ENCODE data around the gene SLC38A11.
A peak's percentile ranks its signal among the peaks of the same experiment; 100 is the strongest.
"Not testable (repeated sequence)": the region's sequence is repeated elsewhere in the genome, so short reads cannot be mapped to it uniquely, and the experiment has no call there.

SLC38A11 gene, protein sequence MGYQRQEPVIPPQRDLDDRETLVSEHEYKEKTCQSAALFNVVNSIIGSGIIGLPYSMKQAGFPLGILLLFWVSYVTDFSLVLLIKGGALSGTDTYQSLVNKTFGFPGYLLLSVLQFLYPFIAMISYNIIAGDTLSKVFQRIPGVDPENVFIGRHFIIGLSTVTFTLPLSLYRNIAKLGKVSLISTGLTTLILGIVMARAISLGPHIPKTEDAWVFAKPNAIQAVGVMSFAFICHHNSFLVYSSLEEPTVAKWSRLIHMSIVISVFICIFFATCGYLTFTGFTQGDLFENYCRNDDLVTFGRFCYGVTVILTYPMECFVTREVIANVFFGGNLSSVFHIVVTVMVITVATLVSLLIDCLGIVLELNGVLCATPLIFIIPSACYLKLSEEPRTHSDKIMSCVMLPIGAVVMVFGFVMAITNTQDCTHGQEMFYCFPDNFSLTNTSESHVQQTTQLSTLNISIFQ

DNA sequence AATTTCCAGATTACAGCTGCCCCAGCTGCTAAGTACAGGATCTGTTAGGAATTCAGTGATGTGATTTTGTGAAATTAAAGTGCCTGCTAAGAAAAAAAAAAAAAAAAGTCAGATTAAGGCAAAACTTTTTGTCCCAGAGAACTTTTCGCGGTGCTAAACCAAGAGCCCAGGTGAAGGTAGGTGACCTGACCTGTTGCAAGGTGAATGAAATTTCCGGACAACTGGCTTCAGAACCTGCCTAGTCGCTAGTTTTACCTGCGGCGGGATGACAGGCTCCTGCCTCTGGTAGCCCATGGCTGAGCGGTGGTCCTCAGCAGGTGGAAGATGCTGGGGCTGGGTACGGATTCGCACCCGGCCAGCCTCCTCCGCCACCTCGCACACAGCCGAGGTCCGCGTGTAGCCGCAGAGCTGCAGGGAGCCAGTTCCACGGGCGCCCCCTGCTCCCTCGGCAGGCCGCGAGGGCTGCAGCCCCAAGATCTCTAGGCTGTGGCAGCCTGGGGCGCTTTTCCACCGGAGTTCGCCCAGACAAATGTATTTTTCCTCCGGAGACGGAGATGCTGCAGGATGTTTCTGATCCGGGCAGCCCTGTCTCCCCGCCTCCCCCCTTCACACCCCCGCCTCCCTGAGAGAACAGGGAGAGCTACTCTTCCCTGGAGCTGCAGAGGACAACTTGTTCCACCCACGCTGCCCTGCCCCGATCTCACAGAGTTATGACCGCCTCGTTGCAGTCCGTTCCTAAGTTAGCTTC is at the start of gene SLC38A11:
SLC38A11 (minus strand) TSS at position 572 of the 748 bp plus-strand sequence; CDS start at position 294, 278 bp downstream.
- no peak for DNase-seq (ENCODE audit: low read depth)

DNA sequence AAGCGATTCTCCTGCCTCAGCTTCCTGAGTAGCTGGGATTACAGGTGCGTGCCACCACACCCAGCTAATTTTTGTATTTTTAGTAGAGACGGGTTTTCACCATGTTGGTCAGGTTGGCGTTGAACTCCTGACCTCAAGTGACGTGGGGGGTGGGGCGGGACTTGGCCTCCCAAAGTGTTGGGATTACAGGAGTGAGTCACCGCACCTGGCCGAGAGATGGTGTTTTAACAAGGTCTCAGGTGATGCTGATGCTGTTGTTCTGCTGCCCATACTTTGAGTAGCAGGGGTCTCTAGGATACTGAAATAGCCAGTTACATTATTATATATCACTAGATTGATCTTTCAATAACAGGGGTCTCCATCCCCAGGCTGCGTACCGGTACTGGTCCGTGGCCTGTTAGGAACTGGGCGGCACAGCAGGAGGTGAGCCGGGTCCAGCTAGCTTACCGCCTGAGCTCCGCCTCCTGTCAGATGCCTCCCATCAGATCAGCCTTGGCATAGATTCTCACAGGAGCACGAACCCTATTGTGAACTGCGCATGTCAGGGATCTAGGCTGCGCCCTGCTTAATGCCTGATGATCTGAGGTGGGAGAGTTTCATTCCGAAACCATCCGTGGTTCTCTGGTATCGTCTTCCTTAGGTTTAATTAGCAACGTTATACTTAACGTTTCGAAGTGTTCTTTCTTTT is 48.3 kb upstream of the SLC38A11 start:
- DNase-seq (ENCODE audit: low read depth), result no peak

DNA sequence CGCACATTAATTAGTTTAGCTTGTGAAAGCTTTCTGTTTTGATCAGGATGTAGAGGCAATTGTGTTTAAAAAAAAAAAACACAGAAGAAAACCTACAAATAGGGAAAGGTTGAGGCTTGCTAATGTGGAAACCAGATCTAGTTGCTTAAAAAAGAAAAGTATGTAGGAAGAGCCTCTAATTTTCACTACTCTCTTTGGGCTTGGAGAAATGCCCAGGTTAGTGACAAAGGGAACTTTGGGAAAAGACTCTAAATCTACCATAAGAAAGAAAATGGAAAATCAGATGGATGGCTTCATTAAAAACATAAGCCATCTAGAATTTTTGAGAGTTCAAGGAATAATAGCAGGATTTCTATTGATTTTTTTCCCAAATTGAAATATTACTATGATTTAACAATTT is 47.3 kb upstream of the SLC38A11 start:
- DNase-seq (ENCODE audit: low read depth), result no peak

DNA sequence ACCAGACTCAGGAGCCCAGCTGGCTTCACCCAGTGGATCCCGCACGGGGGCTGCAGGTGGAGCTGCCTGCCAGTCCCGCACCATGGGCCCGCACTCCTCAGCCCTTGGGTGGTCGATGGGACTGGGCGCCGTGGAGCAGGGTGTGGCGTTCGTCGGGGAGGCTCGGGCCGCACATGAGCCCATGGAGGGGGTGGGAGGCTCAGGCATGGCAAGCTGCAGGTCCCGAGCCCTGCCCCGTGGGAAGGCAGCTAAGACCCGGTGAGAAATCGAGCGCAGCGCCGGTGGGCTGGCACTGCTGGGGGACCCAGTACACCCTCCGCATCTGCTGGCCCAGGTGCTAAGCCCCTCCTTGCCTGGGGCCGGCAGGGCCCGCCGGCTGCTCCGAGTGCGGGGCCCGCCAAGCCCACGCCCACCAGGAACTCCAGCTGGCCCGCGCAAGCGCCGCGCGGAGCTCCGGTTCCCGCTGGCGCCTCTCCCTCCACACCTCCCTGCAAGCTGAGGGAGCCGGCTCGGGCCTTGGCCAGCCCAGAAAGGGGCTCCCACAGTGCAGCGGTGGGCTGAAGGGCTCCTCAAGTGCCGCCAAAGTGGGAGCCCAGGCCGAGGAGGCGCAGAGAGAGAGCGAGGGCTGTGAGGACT is 39.5 kb upstream of the SLC38A11 start:
- DNase-seq (ENCODE audit: low read depth), result not testable (repeated sequence)

DNA sequence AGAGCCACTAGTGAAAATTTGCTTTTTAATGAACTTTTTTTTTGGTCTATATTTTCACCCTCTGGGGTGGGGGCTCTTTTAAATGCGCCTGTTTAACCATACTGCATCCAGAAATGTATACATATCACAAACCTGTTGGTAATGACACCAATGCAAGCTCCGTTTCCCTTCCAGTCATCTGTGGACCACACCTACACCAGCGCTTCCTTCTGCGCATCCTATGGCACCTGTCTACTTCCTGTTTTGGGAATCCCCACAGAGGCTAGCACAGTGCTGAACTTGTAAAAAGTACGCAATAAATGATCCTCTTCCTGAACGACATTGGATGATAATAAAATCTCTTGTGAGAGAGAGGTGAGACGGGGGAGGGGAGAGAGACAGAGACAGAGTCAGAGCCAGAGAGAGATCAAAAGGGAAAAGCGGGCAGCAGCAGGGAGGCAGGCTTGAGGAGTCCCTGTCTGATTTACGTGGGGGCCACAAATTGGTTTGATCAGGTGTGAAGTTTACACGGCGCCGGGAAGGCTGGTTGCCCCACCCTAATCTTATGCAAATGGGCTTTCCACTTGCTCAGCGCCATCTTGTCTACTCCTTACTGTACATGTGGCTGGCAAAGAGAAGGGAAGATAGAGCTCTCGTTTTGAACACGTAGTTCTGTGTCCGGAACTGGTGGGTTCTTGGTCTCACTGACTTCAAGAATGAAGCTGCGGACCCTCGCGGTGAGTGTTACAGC is 38.1 kb upstream of the SLC38A11 start:
- DNase-seq (ENCODE audit: low read depth), result no peak

DNA sequence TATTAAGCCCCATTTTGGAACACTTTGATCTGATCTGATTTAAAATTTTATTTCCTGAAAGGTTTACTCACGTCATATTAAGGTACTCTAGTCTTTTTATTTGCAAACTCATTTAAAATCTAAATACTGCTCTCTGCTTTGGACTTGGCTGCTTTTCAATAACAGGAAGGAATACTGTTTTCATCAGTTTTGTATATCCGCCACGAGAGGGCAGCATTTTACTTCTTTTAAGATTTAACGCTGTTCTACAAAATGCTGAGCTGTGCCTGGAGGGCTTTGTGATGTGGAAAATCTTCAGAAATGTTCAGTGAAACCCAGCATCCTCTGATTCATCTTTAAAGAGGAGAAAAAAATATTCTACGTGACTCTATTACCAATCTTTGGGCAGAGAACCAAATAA is 37.5 kb upstream of the SLC38A11 start:
- DNase-seq (ENCODE audit: low read depth), result peak; percentile 59

DNA sequence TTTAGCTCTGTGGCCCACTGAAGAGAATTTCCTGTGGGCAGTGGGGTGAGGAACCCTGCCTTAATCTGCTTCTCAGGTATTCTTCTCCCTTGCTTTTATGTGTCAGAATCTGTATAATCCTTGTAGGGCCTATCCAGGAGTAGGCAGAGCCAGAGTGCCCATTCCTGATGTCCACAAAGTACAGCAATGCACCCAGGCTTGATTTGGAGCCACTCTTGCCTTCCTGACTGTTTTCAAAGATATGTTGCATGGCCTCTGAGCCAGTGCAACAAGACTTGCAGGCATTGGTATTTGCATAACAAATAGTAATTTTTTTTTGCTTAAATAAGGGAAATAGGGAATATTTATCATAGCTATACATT is 36.7 kb upstream of the SLC38A11 start:
- not testable (repeated sequence) for DNase-seq (ENCODE audit: low read depth)

DNA sequence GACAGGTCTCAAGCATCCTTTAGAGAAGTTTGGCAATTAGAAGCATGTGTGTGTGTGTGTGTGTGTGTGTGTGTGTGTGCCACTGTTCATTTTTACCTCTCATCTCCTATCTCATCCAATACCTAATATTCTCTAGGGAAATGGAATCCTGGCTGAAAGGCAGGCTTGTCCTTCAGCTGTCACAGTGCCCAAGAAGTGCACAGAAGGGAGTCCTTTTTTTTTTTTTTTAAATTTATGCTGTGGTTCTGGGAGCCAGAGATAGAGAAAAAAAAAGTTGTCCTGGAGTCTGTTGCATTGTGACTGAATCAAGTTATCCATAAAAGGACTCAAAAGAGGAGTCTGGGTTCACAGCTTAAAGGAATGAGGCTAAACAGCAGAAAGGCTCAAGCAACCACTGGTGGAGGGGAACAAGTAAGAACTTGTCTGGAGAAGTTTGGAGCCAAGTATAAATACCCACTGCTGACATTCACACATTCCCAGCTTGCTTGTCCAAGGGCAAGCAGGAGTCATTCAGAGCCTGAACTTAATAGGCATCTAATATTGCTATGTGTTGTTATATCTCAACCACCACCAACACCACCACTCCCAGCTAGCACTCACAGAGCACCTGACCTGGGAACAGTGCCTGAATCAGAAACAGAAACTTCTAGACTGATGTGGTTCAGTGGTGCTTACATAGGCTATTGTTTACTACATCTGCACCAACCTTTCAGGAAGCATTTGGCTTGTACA is 36.2 kb upstream of the SLC38A11 start:
- DNase-seq (ENCODE audit: low read depth), result not testable (repeated sequence)

DNA sequence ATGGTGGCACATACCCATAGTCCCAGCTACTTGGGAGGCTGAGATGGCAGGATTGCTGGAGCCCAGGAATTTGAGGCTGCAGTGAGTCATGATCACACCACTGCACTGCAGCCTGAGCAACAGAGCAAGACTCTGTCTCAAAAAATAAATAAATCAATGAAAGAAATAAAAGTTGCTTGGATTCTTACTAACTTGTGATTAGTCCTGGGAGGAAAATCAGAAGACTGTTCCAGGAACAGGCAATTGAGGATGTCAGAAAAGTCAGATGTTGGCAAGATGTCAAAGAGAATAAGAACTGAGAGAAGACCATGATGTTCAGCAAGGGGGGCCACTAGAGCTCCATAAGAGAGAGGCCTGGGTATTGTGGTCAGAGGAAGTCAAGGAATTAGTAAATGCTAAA is 35.6 kb upstream of the SLC38A11 start:
- DNase-seq (ENCODE audit: low read depth), result not testable (repeated sequence)

DNA sequence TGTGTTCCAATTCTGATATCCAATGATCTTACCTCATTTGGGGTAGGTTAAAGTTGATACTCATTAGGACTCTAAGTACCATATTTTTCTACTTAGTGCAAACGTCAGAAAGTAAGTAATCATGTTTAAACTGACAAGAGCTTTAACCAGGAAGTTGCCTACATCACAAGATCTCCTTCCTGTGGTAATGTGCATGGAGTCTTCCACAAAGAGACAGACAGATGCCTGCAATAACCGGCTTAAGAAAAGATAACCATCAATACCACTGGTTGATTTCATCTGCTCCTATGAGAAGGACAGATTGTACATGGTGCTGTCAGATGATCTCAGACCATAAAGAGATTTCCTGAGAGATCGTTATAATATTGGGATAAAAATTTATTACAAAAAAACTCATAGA is 33.5 kb upstream of the SLC38A11 start:
- not testable (repeated sequence) for DNase-seq (ENCODE audit: low read depth)

DNA sequence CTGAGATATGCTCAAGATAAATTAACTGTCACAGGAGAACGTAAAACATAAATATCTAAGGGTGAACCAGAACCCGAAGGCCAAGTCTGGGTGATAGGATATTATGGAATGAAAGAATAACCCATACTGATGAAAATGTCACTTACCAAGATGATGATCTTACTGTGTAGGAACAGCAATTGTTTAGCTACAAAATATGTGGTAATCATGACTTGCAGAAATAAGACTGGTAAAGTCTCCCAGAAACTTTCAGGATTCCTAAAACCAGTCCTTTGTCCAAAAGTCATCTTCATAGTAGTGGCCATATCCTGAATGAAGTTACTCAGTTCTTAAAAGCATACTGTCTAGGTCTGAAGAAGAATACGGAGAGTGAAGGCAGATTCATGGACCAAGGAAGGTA is 30.7 kb upstream of the SLC38A11 start:
- not testable (repeated sequence) for DNase-seq (ENCODE audit: low read depth)

DNA sequence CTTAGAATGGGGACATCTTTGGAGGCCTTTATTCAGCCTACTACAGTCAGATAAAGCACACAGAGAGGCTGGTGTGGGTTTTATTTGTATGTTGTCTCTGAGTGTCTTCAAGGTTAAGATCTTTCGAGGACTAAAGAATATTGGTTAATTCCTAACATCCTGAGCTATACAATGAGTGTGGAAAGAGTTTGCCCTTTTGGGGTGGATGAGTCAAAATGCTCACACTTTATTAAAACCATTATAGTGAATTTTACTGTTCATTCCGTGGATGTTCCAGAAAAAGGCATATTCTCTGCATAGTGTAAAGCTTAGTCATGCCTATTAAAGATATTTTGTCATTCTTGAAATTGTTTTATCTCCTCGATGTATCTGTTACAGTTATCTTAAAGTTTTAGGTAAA is 29.1 kb upstream of the SLC38A11 start:
- no peak for DNase-seq (ENCODE audit: low read depth)

DNA sequence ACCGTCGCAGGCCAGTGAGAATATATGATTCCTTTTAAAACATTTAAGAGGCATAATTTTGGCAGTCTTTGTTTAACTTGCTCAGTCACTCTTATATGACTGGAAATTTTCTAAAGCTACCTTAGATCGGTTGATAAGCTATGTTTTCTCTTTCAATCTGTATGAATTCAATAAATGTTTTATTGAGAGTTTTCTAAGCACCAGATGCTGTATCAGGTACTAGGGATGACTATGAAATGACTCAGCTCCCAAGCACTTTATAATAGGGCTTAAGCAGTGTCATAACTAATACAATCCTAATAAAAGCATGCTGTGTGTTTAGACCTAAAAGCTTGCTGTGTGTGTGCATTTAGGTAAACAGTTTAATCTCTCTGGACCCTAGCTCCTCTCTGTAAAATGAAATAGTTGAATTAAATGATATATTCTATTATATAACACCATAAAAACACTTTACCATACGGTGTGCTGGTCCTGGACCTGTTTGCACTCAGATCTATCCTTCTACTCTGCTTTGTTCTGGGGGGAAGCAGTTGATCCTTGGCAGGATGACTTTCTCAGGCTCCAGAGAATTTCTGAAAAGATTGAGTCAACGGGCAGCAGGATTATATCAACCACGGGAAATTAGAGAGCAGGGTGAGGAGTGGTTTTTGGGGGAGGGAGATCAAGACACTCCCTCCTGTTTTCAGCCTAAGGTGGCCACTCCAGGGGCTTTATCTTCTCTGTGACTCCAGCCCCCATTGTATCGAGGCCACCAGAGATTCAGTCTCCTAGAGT is 26.1 kb upstream of the SLC38A11 start:
- DNase-seq (ENCODE audit: low read depth), result no peak

DNA sequence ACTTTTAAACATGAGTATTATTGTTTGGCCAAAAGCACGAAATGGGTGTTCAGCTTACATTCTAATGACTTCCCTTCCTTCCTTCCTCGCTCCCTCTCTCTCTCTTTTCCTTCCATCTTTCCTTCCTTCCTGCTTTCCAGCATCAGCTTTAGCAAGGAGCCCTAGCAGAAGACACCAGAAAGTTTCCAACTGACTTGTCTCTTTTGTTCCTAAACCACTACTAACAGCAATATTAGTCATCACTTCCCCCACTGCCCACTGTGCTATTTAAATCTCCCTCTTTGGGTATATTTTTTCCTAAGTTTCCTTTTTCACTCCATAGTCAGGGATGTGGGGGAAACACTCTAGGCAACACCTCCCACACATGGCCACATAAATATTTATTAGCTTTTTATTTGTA is 25.4 kb upstream of the SLC38A11 start:
- DNase-seq (ENCODE audit: low read depth), result not testable (repeated sequence)

DNA sequence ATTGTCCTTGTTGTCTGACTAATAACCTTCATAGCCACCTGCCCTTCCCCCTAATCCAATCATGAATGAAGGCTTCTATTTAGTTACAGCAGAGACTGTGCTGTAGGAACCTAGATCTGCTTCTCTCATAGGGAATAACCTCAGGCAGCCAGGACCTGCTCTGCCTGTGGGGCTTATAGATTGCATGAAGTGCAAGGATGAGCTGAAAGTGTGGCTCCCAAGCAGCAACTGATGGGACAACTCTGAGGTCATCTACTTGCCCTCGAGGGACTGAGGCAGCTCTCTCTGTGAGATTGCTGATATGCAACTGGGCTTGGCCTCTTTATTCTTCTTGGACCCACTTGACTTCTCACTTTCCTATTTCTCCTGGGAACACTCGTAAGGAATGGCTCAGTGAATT is 23.8 kb upstream of the SLC38A11 start:
- DNase-seq (ENCODE audit: low read depth), result no peak

DNA sequence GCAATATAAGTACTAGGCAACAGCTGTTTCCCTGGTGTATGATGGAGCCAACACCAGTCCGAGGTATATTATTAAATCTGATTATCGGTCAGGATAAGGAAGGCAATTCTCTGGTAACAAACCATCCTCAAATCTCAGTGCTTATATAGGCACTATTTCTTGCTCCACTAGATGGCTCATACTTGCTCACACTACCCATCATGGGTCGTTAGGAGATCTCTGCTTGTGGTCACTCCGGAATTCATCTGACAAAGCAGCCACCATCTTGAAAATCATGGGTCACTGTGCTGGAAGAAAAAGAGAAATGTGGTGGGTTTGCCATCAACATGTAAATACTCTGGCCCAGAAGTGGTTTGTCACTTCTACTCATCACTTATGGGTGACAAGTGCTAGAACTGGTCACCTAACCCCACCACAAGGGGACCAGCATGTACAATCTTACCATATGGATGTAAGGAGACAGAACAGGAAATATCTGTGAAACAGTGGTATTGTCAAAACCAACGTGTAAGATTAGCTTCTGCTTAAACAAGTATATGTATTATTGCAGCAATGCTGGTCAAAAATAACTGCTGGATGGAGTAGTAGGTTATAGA is 21.6 kb upstream of the SLC38A11 start:
- DNase-seq (ENCODE audit: low read depth), result not testable (repeated sequence)

DNA sequence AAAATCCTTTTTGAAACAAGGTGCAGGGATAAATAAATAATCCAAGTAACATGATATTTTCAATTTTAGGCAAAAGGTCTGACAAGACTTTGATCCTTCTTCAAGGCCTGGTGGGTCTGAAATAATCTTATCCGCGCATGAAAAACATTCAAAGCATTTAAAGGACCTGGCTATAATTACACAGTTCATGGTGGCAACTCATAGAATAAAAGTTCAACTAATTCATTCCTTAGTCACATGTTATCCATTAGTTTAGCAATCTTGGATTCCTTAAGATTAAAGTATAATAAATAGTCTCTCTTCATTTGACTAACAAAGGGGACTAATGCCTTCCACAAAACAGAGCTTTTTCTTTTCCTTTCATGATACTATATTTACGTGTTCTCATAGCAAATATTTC is 21.0 kb upstream of the SLC38A11 start:
- no peak for DNase-seq (ENCODE audit: low read depth)

DNA sequence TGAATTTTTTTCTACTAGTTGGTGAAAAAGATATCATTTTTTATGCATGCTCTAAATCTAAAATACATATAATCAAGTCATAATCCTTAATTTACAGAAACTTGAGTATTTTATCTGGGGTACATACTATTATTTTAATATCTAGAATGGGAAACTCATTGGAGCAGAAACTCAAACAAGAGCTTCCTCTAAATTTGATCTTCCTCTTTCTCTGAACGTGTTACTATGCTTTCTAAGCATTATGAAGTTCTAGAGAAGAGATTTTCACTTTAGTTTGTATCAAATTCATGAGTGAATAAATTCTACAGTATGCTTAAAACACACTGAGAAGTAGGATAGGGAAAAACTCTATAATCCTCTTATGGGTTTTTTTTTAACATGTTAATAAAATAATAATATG is 20.6 kb upstream of the SLC38A11 start:
- DNase-seq (ENCODE audit: low read depth), result no peak

DNA sequence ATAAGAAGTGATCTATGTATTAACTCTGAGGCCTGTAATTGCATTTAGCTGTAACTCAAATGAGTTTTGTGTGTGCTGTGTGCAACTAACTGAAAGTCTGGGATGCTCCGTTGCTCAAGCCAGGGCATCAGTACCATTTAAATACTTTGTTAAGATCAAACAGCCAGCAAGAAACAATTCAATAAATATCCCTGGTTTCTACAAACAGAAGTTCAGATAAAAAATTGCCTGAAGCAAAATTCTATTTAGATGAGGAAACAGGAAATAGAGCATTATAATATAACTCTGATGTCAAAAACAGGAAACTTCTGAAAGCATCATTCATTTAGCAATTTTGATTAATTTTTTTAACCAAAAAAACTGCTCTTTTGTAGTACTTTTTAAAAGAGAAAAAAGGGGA is 18.9 kb upstream of the SLC38A11 start:
- no peak for DNase-seq (ENCODE audit: low read depth)

DNA sequence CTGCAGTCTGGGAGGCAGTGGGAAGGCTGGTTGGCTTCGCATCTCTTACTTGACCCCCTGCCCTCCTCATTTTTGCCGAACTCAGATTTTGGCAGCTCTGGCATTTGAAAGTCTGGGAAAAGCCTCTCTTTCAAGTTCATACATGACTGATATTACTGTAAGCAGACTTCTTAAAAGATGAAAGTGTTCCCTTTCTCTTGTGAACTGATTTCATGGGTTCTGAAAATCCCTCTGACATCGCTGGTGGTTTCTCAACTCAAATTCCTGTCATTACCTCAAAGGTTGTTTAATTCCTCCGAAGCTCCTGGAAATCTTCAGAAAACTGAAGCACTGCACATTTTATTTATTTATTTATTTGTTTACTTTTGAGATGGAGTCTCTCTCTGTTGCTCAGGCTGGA is 16.9 kb upstream of the SLC38A11 start:
- no peak for DNase-seq (ENCODE audit: low read depth)

Data from HS-27A (cell line).